ENCODE results near the gene PPP4R3A.

GRCh38 chr14:91473046-91473445 is 37.1 kb downstream of the PPP4R3A start:
- TF ChIP-seq CTCF (optimal IDR thresholded peaks at IDR 0.05 in 1 of 3, IDR thresholded peaks at IDR 0.05 in 1 of 3, conservative IDR thresholded peaks at IDR 0.05 in 1 of 3; ENCODE audit: extremely low read depth in 1 of 3, insufficient read depth in 2 of 3, low read length in 3 of 3) (no peak), EZH2 (IDR thresholded peaks at IDR 0.05; ENCODE audit: low read length) (no peak)

All from keratinocyte (primary cell).